Sigmoid colon (tissue), 7 donors: ENCODE results near the gene ATXN10. TPM values are rescaled to one million over a fixed set of nuclear protein-coding genes. Genes with fewer than 3 reads are reported as not detected.

Source experiments
- DNase-seq: peaks from one replicate; pipeline ENCODE4 v3.0.0-alpha.2; 2019
- H3K27ac ChIP-seq, 4 donors: fragments of 200-600 bp; sonication (generic); one replicate each; pipeline ENCODE4 v1.5.1; 2016 to 2019; ENCODE audit warnings: mild to moderate bottlenecking in 1 of 4
- H3K27me3 ChIP-seq, 3 donors: fragments of 200-600 bp; sonication (generic); one replicate each; pipeline ENCODE4 v1.5.1; 2019; ENCODE audit warnings: mild to moderate bottlenecking in 1 of 3
- H3K36me3 ChIP-seq, 4 donors: fragments of 200-600 bp; sonication (generic); one replicate each; pipeline ENCODE4 v1.5.1; 2016 to 2019
- H3K4me1 ChIP-seq, 4 donors: fragments of 200-600 bp; sonication (generic); one replicate each; pipeline ENCODE4 v1.5.1; 2017 to 2019
- H3K4me3 ChIP-seq, 4 donors: fragments of 200-600 bp; sonication (generic); one replicate each; pipeline ENCODE4 v1.5.1; 2017 to 2019; ENCODE audit warnings: mild to moderate bottlenecking in 2 of 4, moderate library complexity in 1 of 4
- H3K9me3 ChIP-seq, 4 donors: fragments of 200-600 bp in 3 of 4; sonication (generic) in 3 of 4; one replicate each; pipeline versions ENCODE4 v1.5.1 to v1.6.1; 2013 to 2019
- EP300 ChIP-seq, 4 donors: sonication (generic); formaldehyde crosslinking; IDR thresholded peaks; one replicate each; pipeline ENCODE4 v1.6.1; 2017; ENCODE audit warnings: antibody characterized with exemption in 4 of 4
- POLR2A ChIP-seq, 2 donors: fragments of 450-650 bp; IDR thresholded peaks; one replicate each; pipeline ENCODE4 v1.6.1; 2016; ENCODE audit warnings: antibody characterized with exemption in 2 of 2, mild to moderate bottlenecking in 2 of 2, moderate library complexity in 2 of 2
- POLR2AphosphoS5 ChIP-seq, 4 donors: sonication (generic); formaldehyde crosslinking; IDR thresholded peaks; one replicate each; pipeline ENCODE4 v1.6.1; 2017; ENCODE audit warnings: antibody characterized with exemption in 4 of 4
- whole genome bisulfite sequencing, 2 donors: extraction: QIAGEN DNeasy Blood & Tissue Kit; methylation state at CpG; one replicate each; pipeline ENCODE4 v1.1.7; 2013; 5-methylcytosine and 5-hydroxymethylcytosine counted together
- intact Hi-C: fragments of 100-400 bp; cut with DNase I; formaldehyde crosslinking; loops from one replicate; pipeline ENCODE4 v1.15.1; 2023
- polyA plus RNA-seq, 3 donors: library from polyadenylated mRNA; stranded (reverse); fragments of 200-250 nt; gene quantifications; one replicate each; pipeline ENCODE4 v1.2.3, GENCODE V29; 2013
- total RNA-seq, 4 donors: library from RNA; depleted of rRNA; stranded (reverse); fragments of >200 nt; gene quantifications; one replicate each; pipeline ENCODE4 v1.1.0, GENCODE V29; 2016
- TF ChIP-seq, protein P1 (sequence below), 4 experiments: fragments of 450-650 bp in 3 of 4; fragments of 200-600 bp in 1 of 4; IDR thresholded peaks; one replicate each; pipeline ENCODE4 v1.5.1; 2016 to 2019; ENCODE audit warnings: antibody characterized with exemption in 4 of 4, mild to moderate bottlenecking in 3 of 4, moderate library complexity in 2 of 4
- donor health status: healthy with polysubstance abuse.
- donor health status: Bipolar disorder and iron deficiency.
- donor health status: healthy.

ATXN10 gene
- total and polyA plus RNA-seq, 7 donors, result 37.9 to 187 (median 160) TPM

DNA sequence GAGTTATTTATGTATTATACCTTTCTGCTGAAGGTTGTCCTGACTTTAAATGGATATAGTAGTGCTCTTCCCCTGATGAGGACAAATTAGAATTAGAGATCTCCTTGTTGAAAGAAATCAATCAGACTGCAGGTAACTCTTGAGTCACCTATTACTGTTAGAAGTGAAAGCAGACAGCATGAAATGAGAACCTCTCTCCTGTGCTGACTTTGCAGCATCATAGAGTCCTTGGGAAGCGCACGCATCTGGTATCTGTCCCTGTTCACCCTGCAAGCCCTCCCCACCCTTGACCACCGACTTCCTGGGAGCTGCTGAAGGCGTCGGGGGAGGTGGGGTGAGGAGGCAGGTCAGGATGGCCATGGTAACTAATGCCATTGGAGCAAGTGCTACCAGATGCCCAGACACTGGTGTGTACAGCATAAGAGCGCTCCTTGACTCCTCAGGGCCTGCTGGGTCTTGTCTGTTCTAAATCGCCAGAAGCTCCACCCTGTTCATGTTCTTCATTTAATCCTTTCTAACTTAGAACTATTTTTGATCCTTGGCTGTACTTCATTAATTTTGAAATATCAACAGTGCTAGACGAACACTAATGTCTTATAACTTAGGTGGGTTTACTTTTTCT is 161.4 kb downstream of the ATXN10 start:
- intact Hi-C loops, result no loop called here
- TF ChIP-seq EP300 (IDR thresholded peaks at IDR 0.05) (no peak), POLR2AphosphoS5 (IDR thresholded peaks at IDR 0.05) (no peak), POLR2A (IDR thresholded peaks at IDR 0.05) (no peak)
- TF ChIP-seq, protein P1, sequence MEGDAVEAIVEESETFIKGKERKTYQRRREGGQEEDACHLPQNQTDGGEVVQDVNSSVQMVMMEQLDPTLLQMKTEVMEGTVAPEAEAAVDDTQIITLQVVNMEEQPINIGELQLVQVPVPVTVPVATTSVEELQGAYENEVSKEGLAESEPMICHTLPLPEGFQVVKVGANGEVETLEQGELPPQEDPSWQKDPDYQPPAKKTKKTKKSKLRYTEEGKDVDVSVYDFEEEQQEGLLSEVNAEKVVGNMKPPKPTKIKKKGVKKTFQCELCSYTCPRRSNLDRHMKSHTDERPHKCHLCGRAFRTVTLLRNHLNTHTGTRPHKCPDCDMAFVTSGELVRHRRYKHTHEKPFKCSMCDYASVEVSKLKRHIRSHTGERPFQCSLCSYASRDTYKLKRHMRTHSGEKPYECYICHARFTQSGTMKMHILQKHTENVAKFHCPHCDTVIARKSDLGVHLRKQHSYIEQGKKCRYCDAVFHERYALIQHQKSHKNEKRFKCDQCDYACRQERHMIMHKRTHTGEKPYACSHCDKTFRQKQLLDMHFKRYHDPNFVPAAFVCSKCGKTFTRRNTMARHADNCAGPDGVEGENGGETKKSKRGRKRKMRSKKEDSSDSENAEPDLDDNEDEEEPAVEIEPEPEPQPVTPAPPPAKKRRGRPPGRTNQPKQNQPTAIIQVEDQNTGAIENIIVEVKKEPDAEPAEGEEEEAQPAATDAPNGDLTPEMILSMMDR (IDR thresholded peaks at IDR 0.05), result no peak
- Histone ChIP-seq H3K27me3 (no peaks in the 10 kb centered on the region), H3K4me3 (no peak overlapping the region), H3K9me3 (no peaks in the 10 kb centered on the region), H3K4me1 (peaks cover 0 to 19% (median 0%) of the 10 kb centered on the region in 4 donors), H3K27ac (no peak overlapping the region), H3K36me3 (peaks cover 0 to 23% (median 0%) of the 10 kb centered on the region in 4 donors)
- 92% methylated on average over 8 of the region's 8 CpGs for WGBS, 2 donors
- no peak for DNase-seq

DNA sequence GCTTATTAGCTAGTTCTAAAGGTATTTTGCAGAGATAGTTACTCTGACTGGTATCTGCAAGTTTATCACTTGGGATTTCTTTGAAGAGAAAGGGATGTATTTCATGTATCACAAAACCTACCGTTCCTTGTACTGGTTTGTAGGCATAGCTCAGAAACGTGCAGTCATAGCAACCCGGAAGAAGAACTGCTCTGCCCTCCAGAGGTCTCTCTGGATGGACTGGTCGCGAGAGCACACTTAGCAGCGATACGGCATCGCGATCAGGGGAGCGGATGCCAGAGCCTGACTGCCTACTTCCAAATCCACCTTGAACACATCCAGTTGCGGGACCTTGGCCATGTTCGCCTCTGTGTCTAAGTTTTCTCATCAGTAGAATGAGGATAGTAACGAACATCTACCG is 162.0 kb downstream of the ATXN10 start:
- DNase-seq, result no peak
- Histone ChIP-seq H3K36me3 (peaks cover 0 to 23% (median 0%) of the 10 kb centered on the region in 4 donors), H3K4me3 (no peak overlapping the region), H3K4me1 (peaks cover 0 to 19% (median 0%) of the 10 kb centered on the region in 4 donors), H3K9me3 (no peaks in the 10 kb centered on the region), H3K27me3 (no peaks in the 10 kb centered on the region), H3K27ac (no peak overlapping the region)
- WGBS, 2 donors, result 82 to 91% methylated on average over 14 of the region's 14 CpGs
- TF ChIP-seq, protein P1 (IDR thresholded peaks at IDR 0.05), result no peak
- TF ChIP-seq POLR2AphosphoS5 (IDR thresholded peaks at IDR 0.05) (no peak), EP300 (IDR thresholded peaks at IDR 0.05) (no peak), POLR2A (IDR thresholded peaks at IDR 0.05) (no peak)
- intact Hi-C loops, result no loop called here

GRCh38 chr22:45834241-45834640 is 162.6 kb downstream of the ATXN10 start:
- Histone ChIP-seq H3K36me3 (peaks cover 0 to 23% (median 0%) of the 10 kb centered on the region in 4 donors), H3K9me3 (no peaks in the 10 kb centered on the region), H3K27ac (no peak overlapping the region), H3K4me3 (no peak overlapping the region), H3K4me1 (peaks cover 0 to 19% (median 0%) of the 10 kb centered on the region in 4 donors), H3K27me3 (no peaks in the 10 kb centered on the region)
- 12 to 61% methylated on average over 5 of the region's 5 CpGs for WGBS, 2 donors
- TF ChIP-seq EP300 (IDR thresholded peaks at IDR 0.05) (no peak), POLR2AphosphoS5 (IDR thresholded peaks at IDR 0.05) (no peak), POLR2A (IDR thresholded peaks at IDR 0.05) (no peak)
- TF ChIP-seq, protein P1 (IDR thresholded peaks at IDR 0.05), result no peak
- no peak for DNase-seq
- intact Hi-C loops, result no loop called here

- H3K4me1 ChIP-seq, result peaks cover 0 to 19% (median 0%) of the 10 kb centered on the region in 4 donors
- H3K27ac ChIP-seq, result no peak overlapping the region
- DNase-seq, result no peak
- H3K9me3 ChIP-seq, result no peaks in the 10 kb centered on the region
- H3K4me3 ChIP-seq, result no peak overlapping the region
- 78 to 85% methylated on average over 10 of the region's 10 CpGs for WGBS, 2 donors
- no peaks in the 10 kb centered on the region for H3K27me3 ChIP-seq
- peaks cover 0 to 23% (median 0%) of the 10 kb centered on the region in 4 donors for H3K36me3 ChIP-seq
- no peak for TF ChIP-seq POLR2AphosphoS5 (IDR thresholded peaks at IDR 0.05)
- TF ChIP-seq POLR2A (IDR thresholded peaks at IDR 0.05), result no peak
- no peak for TF ChIP-seq EP300 (IDR thresholded peaks at IDR 0.05)
- intact Hi-C loops, result no loop called here
Measured at GRCh38 chr22:45834795-45835194, 163.2 kb downstream of the ATXN10 start.

DNA sequence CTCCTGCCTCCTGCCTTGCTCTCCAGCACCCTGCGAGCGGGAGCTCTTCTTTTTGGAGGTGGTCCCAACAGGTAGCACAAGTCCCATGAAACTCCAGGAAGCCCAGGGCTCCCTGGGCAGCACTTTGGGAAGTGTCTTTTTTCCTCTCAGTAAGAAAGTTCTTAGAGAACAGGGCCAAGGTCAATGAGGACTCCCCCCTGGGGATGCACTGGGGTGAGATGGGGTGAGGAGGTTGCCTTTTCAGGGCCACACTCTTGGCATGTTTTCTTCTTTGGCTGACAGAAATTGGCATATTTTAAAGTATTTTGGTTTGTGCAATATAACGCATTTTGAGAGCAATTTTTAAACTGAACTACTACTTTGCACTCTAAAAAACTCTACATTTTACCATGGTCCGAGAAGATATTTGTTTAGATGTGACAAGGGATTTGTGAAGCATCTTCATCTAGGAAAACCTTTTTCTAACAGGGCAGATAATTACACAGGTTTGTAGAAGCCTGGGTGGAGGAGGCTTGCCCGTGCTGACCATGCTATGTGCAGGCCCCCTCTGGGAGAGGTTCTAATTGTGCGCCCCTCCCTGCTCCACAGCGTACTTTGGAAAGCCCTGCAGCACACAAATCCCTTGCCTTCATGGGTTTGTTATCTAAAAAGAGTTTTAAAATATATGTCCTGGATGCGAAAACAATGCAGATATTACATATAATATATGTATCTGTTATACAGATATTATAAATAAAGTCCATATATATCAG is 165.0 kb downstream of the ATXN10 start:
- intact Hi-C loops, result no loop called here
- Histone ChIP-seq H3K9me3 (no peaks in the 10 kb centered on the region), H3K36me3 (peaks cover 0 to 27% (median 0%) of the 10 kb centered on the region in 4 donors), H3K27ac (no peak overlapping the region), H3K4me3 (no peak overlapping the region), H3K4me1 (peaks cover 0 to 6% (median 0%) of the 10 kb centered on the region in 4 donors), H3K27me3 (no peaks in the 10 kb centered on the region)
- no peak for DNase-seq
- no peak for TF ChIP-seq EP300 (IDR thresholded peaks at IDR 0.05)
- 94 to 96% methylated on average over 8 of the region's 8 CpGs for WGBS, 2 donors
